ENCODE data around the gene TNIP2. TPM values are rescaled to one million over a fixed set of nuclear protein-coding genes. Genes with fewer than 3 reads are reported as not detected.
A peak's percentile ranks its signal among the peaks of the same experiment; 100 is the strongest.

Gene TNIP2
- total and polyA plus RNA-seq, 5 donors = 20.2 to 28.0 (median 24.9) TPM

- no peaks in the 10 kb centered on the region for H3K9me3 ChIP-seq (ENCODE audit: control insufficient read depth, low read length)
- H3K4me3 ChIP-seq (ENCODE audit: low read length) = no peak overlapping the region
- DNase-seq (no peak), ATAC-seq (no peak)
- H3K27me3 ChIP-seq (ENCODE audit: control insufficient read depth, insufficient read depth) = no peaks in the 10 kb centered on the region
- no peaks in the 10 kb centered on the region for H3K4me1 ChIP-seq (ENCODE audit: control insufficient read depth, insufficient read depth, low read length)
- H3K27ac ChIP-seq (ENCODE audit: low read length) = no peak overlapping the region
- WGBS = 94% methylated on average over 4 of the region's 4 CpGs
- intact Hi-C loops (cut with DNase I) = no loop called here
Measured at GRCh38 chr4:2725380-2725779, 30.8 kb downstream of the TNIP2 start.

- no peaks in the 10 kb centered on the region for H3K9me3 ChIP-seq (ENCODE audit: control insufficient read depth, low read length)
- H3K27me3 ChIP-seq (ENCODE audit: control insufficient read depth, insufficient read depth) = no peaks in the 10 kb centered on the region
- no peaks in the 10 kb centered on the region for H3K4me1 ChIP-seq (ENCODE audit: control insufficient read depth, insufficient read depth, low read length)
- no peak overlapping the region for H3K27ac ChIP-seq (ENCODE audit: low read length)
- no peak overlapping the region for H3K4me3 ChIP-seq (ENCODE audit: low read length)
- WGBS = 86% methylated on average over 3 of the region's 3 CpGs
- ATAC-seq (no peak), DNase-seq (no peak)
- intact Hi-C loops (cut with DNase I) = no loop called here
Measured at GRCh38 chr4:2723751-2724150, 32.4 kb downstream of the TNIP2 start.

- Histone ChIP-seq H3K4me1 (ENCODE audit: control insufficient read depth, insufficient read depth, low read length) (no peaks in the 10 kb centered on the region), H3K4me3 (ENCODE audit: low read length) (no peak overlapping the region), H3K9me3 (ENCODE audit: control insufficient read depth, low read length) (no peaks in the 10 kb centered on the region), H3K27me3 (ENCODE audit: control insufficient read depth, insufficient read depth) (no peaks in the 10 kb centered on the region), H3K27ac (ENCODE audit: low read length) (no peak overlapping the region)
- WGBS = 92% methylated on average over 9 of the region's 9 CpGs
- intact Hi-C loops (cut with DNase I) = no loop called here
- DNase-seq (no peak), ATAC-seq (peak; percentile 11 to 28)
Measured at GRCh38 chr4:2722033-2722432, 34.1 kb downstream of the TNIP2 start.

DNA sequence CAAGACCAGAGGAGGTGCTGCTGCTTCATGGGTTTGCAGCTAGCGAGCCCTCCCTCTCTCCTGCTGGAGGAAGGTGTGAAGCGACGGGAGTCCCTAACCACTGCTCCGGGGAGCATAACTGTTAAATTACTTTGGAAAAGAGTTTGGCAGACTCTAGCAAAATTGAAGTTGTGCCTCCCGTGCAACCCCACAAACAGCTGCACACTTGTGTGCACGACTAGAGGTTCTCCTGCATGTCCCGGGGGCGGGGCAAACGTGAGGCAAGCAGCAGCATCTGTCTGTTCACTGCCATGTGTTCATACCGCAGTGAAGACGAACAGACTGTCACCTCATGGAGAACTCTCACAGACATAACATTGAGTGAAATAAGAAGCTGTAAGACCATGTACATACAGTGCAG is 34.5 kb downstream of the TNIP2 start:
- intact Hi-C loops (cut with DNase I) = no loop called here
- no peaks in the 10 kb centered on the region for H3K9me3 ChIP-seq (ENCODE audit: control insufficient read depth, low read length)
- H3K4me3 ChIP-seq (ENCODE audit: low read length) = no peak overlapping the region
- 81% methylated on average over 11 of the region's 11 CpGs for WGBS
- DNase-seq (no peak), ATAC-seq (peak in 1 of 2 donors; percentile 13)
- no peak overlapping the region for H3K27ac ChIP-seq (ENCODE audit: low read length)
- no peaks in the 10 kb centered on the region for H3K4me1 ChIP-seq (ENCODE audit: control insufficient read depth, insufficient read depth, low read length)
- H3K27me3 ChIP-seq (ENCODE audit: control insufficient read depth, insufficient read depth) = no peaks in the 10 kb centered on the region

GRCh38 chr4:2716236-2716635 is 39.9 kb downstream of the TNIP2 start:
- DNase-seq = no peak
- Histone ChIP-seq H3K27me3 (ENCODE audit: control insufficient read depth, insufficient read depth) (no peaks in the 10 kb centered on the region), H3K9me3 (ENCODE audit: control insufficient read depth, low read length) (no peaks in the 10 kb centered on the region), H3K27ac (ENCODE audit: low read length) (no peak overlapping the region), H3K4me1 (ENCODE audit: control insufficient read depth, insufficient read depth, low read length) (peaks cover 6% of the 10 kb centered on the region), H3K4me3 (ENCODE audit: low read length) (no peak overlapping the region)
- intact Hi-C loops (cut with DNase I) = no loop called here
- WGBS = 97% methylated on average over 8 of the region's 8 CpGs
- no peak for ATAC-seq

DNA sequence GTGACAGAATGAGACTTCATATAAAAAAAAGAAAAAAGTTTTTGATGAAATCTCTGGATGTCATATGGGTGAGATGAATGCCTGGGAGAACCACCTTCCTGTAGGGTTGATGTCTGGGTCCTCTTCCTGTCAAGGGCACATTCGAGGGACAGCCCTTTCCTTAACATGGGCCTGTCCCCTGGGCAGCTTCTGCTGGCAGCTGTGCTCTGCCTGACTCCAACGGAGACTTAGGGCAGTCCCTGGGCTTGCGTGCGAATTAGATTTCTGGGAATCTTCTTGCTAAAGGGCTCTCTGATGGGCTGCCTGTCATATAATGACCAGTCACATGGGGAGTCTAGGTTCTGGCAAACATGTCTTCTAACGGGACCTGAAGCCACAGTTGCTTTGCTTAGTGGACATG is 40.7 kb downstream of the TNIP2 start:
- no peaks in the 10 kb centered on the region for H3K27me3 ChIP-seq (ENCODE audit: control insufficient read depth, insufficient read depth)
- no peak overlapping the region for H3K4me3 ChIP-seq (ENCODE audit: low read length)
- 76% methylated on average over 5 of the region's 5 CpGs for WGBS

GRCh38 chr4:2714918-2715317 is 41.2 kb downstream of the TNIP2 start:
- intact Hi-C loops (cut with DNase I) = no loop called here
- Histone ChIP-seq H3K27me3 (ENCODE audit: control insufficient read depth, insufficient read depth) (no peaks in the 10 kb centered on the region), H3K4me1 (ENCODE audit: control insufficient read depth, insufficient read depth, low read length) (peaks cover 6% of the 10 kb centered on the region), H3K9me3 (ENCODE audit: control insufficient read depth, low read length) (no peaks in the 10 kb centered on the region), H3K27ac (ENCODE audit: low read length) (peak overlapping the region; percentile 43), H3K4me3 (ENCODE audit: low read length) (no peak overlapping the region)
- no peak for DNase-seq
- ATAC-seq = peak in 1 of 2 donors; percentile 25
- 59% methylated on average over 4 of the region's 4 CpGs for WGBS

More for the DNA sequence above, 40.7 kb downstream of the TNIP2 start:
- Histone ChIP-seq H3K27ac (ENCODE audit: low read length) (no peak overlapping the region), H3K4me1 (ENCODE audit: control insufficient read depth, insufficient read depth, low read length) (peaks cover 6% of the 10 kb centered on the region), H3K9me3 (ENCODE audit: control insufficient read depth, low read length) (no peaks in the 10 kb centered on the region)
- intact Hi-C loops (cut with DNase I) = no loop called here
- peak in 1 of 2 donors; percentile 34 for ATAC-seq
- no peak for DNase-seq

DNA sequence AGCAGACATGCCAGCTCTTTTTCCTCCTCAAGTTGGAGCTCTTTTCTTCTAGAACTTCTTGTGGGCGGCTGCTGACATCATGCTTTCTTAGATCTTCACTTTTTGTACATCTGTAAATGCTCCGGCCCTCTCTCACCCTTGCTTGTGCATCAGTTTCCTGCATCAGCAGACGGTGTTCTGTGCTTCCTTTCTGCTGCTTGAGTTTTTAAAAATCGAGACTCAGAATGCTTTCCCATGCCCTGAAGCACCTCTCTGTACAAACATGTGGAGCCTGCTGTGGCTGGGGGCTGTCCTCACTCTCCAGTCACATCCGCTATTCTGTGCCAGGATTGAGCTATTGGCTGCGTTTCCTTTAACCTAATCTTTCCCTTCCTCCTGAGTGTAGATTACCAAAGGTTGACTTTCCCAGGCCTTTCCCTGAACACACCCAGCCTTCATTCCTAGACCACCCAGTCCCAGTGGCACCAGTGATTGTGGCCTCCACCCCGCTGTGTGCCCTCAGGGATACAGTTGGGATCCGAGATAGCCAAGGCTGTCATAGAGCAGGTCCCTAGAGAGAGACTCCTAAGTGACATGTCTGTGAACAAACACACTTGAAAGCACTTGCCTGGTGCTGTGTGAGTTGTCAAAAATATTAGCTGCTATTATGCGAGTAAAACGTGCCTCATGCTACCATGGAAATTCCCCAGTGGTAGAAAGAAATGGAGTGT is 41.9 kb downstream of the TNIP2 start:
- peak overlapping the region; percentile 43 for H3K27ac ChIP-seq (ENCODE audit: low read length)
- H3K4me1 ChIP-seq (ENCODE audit: control insufficient read depth, insufficient read depth, low read length) = peaks cover 6% of the 10 kb centered on the region
- no peak overlapping the region for H3K4me3 ChIP-seq (ENCODE audit: low read length)
- ATAC-seq (peak; percentile 92 to 96), DNase-seq (peak; percentile 59 to 73 (median 68))
- WGBS = 23% methylated on average over 10 of the region's 10 CpGs
- intact Hi-C loops (cut with DNase I) = no loop called here
- no peaks in the 10 kb centered on the region for H3K9me3 ChIP-seq (ENCODE audit: control insufficient read depth, low read length)
- no peaks in the 10 kb centered on the region for H3K27me3 ChIP-seq (ENCODE audit: control insufficient read depth, insufficient read depth)

DNA sequence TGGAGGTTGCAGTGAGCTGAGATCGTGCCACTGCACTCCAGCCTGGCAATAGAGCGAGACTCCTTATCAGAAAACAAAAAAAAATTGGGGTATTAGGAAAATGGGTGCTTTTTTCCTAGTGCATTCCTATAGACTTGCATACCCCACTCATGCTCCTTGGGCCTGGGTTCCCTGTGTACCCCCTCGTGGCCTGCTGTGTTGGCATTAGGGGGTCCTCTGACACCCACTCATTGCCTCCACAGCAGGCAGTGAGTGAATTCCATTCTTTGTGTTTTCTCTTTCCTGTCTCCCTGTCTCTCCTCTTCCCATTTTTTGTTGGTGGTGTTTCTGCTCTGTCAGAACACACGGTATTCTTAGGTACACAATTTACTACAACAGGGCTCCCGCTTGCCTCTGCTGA is 42.8 kb downstream of the TNIP2 start:
- intact Hi-C loops (cut with DNase I) = no loop called here
- Histone ChIP-seq H3K27ac (ENCODE audit: low read length) (peak overlapping the region; percentile 84), H3K27me3 (ENCODE audit: control insufficient read depth, insufficient read depth) (no peaks in the 10 kb centered on the region), H3K4me3 (ENCODE audit: low read length) (no peak overlapping the region), H3K4me1 (ENCODE audit: control insufficient read depth, insufficient read depth, low read length) (peaks cover 6% of the 10 kb centered on the region), H3K9me3 (ENCODE audit: control insufficient read depth, low read length) (no peaks in the 10 kb centered on the region)
- 85% methylated on average over 5 of the region's 5 CpGs for WGBS
- no peak for ATAC-seq
- no peak for DNase-seq

- Histone ChIP-seq H3K9me3 (ENCODE audit: control insufficient read depth, low read length) (no peaks in the 10 kb centered on the region), H3K27ac (ENCODE audit: low read length) (no peak overlapping the region), H3K4me1 (ENCODE audit: control insufficient read depth, insufficient read depth, low read length) (peaks cover 6% of the 10 kb centered on the region), H3K4me3 (ENCODE audit: low read length) (no peak overlapping the region), H3K27me3 (ENCODE audit: control insufficient read depth, insufficient read depth) (no peaks in the 10 kb centered on the region)
- 83% methylated on average over 9 of the region's 9 CpGs for WGBS
- DNase-seq (no peak), ATAC-seq (no peak)
- intact Hi-C loops (cut with DNase I) = no loop called here
Measured at GRCh38 chr4:2712261-2712842, 43.8 kb downstream of the TNIP2 start.

DNA sequence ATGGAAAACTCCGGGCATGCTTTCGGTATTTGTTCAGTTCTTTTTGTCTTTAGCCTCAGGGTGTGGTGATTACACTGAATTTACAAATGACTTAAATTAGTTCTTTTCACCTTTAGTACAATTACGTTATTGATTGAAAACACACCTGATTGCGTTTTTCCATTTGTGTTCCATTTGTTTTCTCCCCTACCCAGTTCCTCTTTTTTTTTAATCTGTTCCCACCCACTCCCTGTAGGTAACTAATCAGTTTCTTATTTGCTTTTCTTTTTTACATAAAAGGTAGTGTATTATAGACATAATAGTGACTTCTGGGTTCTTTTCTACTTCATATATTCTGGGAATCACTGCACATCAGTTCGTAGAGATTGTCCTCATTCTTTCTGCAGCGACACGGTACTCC is 53.4 kb downstream of the TNIP2 start:
- Histone ChIP-seq H3K4me3 (ENCODE audit: low read length) (no peak overlapping the region), H3K27me3 (ENCODE audit: control insufficient read depth, insufficient read depth) (no peaks in the 10 kb centered on the region), H3K27ac (ENCODE audit: low read length) (no peak overlapping the region), H3K9me3 (ENCODE audit: control insufficient read depth, low read length) (no peaks in the 10 kb centered on the region), H3K4me1 (ENCODE audit: control insufficient read depth, insufficient read depth, low read length) (no peaks in the 10 kb centered on the region)
- DNase-seq (no peak), ATAC-seq (no peak)
- 90% methylated on average over 7 of the region's 7 CpGs for WGBS
- intact Hi-C loops (cut with DNase I) = no loop called here
